GM12891 (cell line): ENCODE measurements around the gene CCDC197.

Experiments used
- PAX5 ChIP-seq: IDR thresholded peaks from 2 replicates; pipeline ENCODE4 v1.6.1; 2011; ENCODE audit warnings: low read length, moderate library complexity, mild to moderate bottlenecking; ENCODE audit not compliant: insufficient read depth, severe bottlenecking
- POLR2A ChIP-seq: IDR thresholded peaks from 2 replicates; pipeline ENCODE4 v1.6.1; 2011; ENCODE audit warnings: low read depth, low read length, control low read depth
- POLR2AphosphoS5 ChIP-seq: IDR thresholded peaks from 2 replicates; pipeline ENCODE4 v1.6.1; 2011; ENCODE audit warnings: low read depth, low read length, control low read depth
- POU2F2 ChIP-seq: IDR thresholded peaks from 2 replicates; pipeline ENCODE4 v1.6.1; 2011; ENCODE audit warnings: low read depth, mild to moderate bottlenecking, control low read depth, low read length, moderate library complexity
- SPI1 ChIP-seq: IDR thresholded peaks from 2 replicates; pipeline ENCODE4 v1.6.1; 2011; ENCODE audit warnings: low read depth, low read length, control low read depth
- TAF1 ChIP-seq: IDR thresholded peaks from 2 replicates; pipeline ENCODE4 v1.6.1; 2011; ENCODE audit warnings: low read depth, low read length, control low read depth

GRCh38 chr14:94046696-94047250, 49.7 kb downstream of the CCDC197 start:
- TF ChIP-seq POLR2A (no peak; the same call in 1 of the 2 replicates), TAF1 (no peak), POLR2AphosphoS5 (no peak; the same call in 1 of the 2 replicates), PAX5 (no peak), SPI1 (no peak), POU2F2 (no peak)
